Endothelial cell of umbilical vein (primary cell): Measurements from ENCODE around the gene OLFML2A.

Source experiments
- EZH2 ChIP-seq: IDR thresholded peaks from 2 replicates; pipeline ENCODE4 v1.6.1; 2012; ENCODE audit warnings: borderline replicate concordance, low read depth, mild to moderate bottlenecking, moderate library complexity, low read length, inconsistent platforms; ENCODE audit not compliant: severe bottlenecking
- FOS ChIP-seq: IDR thresholded peaks from 2 replicates; pipeline ENCODE4 v1.6.1; 2011; ENCODE audit warnings: mild to moderate bottlenecking, low read length, moderate library complexity, borderline replicate concordance; ENCODE audit not compliant: insufficient read depth
- POLR2A ChIP-seq: IDR thresholded peaks from 2 replicates; pipeline ENCODE4 v1.6.1; 2012; ENCODE audit warnings: low read depth, mild to moderate bottlenecking, control low read depth, low read length
- POLR2AphosphoS5 ChIP-seq: IDR thresholded peaks from 2 replicates; pipeline ENCODE4 v1.6.1; 2012; ENCODE audit warnings: low read depth, mild to moderate bottlenecking, control low read depth, low read length, moderate library complexity; ENCODE audit not compliant: insufficient read depth
- TF ChIP-seq, protein P1 (sequence below), 2 donors: IDR thresholded peaks; 1 replicate in 1 of 2; 2 replicates in 1 of 2; pipeline ENCODE4 v1.5.1; 2011; ENCODE audit warnings: low read length in 2 of 2, mild to moderate bottlenecking in 2 of 2, moderate library complexity in 2 of 2, control low read depth in 1 of 2, inconsistent platforms in 1 of 2, low read depth in 1 of 2; ENCODE audit not compliant: insufficient read depth in 1 of 2; ENCODE audit errors: extremely low read depth in 1 of 2
- TF ChIP-seq, protein P2 (sequence below): IDR thresholded peaks from 2 replicates; pipeline ENCODE4 v1.6.1; 2011; ENCODE audit not compliant: insufficient read depth, insufficient read length

- TF ChIP-seq, protein P1, sequence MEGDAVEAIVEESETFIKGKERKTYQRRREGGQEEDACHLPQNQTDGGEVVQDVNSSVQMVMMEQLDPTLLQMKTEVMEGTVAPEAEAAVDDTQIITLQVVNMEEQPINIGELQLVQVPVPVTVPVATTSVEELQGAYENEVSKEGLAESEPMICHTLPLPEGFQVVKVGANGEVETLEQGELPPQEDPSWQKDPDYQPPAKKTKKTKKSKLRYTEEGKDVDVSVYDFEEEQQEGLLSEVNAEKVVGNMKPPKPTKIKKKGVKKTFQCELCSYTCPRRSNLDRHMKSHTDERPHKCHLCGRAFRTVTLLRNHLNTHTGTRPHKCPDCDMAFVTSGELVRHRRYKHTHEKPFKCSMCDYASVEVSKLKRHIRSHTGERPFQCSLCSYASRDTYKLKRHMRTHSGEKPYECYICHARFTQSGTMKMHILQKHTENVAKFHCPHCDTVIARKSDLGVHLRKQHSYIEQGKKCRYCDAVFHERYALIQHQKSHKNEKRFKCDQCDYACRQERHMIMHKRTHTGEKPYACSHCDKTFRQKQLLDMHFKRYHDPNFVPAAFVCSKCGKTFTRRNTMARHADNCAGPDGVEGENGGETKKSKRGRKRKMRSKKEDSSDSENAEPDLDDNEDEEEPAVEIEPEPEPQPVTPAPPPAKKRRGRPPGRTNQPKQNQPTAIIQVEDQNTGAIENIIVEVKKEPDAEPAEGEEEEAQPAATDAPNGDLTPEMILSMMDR (IDR thresholded peaks at IDR 0.05; ENCODE audit: extremely low read depth in 1 of 2, insufficient read depth in 1 of 2, low read depth in 1 of 2, low read length in 2 of 2): no peak
- TF ChIP-seq POLR2A (no peak), FOS (no peak), POLR2AphosphoS5 (no peak), EZH2 (no peak)
- TF ChIP-seq, protein P2, sequence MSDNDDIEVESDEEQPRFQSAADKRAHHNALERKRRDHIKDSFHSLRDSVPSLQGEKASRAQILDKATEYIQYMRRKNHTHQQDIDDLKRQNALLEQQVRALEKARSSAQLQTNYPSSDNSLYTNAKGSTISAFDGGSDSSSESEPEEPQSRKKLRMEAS: no peak
Measured at GRCh38 chr9:124786881-124787573, 10.1 kb downstream of the OLFML2A start.
